ENCODE results near the gene MMP21. TPM values are rescaled to one million over a fixed set of nuclear protein-coding genes. Genes with fewer than 3 reads are reported as not detected.

Gene MMP21
- total and polyA plus RNA-seq, 2 of the 13 experiments (the other 11 are each of a cell fraction or from before 2014, with no cell fraction given) = not detected

GRCh38 chr10:125802739-125803138 is 27.1 kb upstream of the MMP21 start:
- Histone ChIP-seq H3K9me3 (ENCODE audit: low read length) (no peaks in the 10 kb centered on the region), H2AFZ (ENCODE audit: low read length) (no peak overlapping the region), H3K4me2 (ENCODE audit: low read depth, low read length) (no peak overlapping the region), H3K4me1 (ENCODE audit: insufficient read depth, low read length) (peaks cover 21% of the 10 kb centered on the region), H3K9ac (ENCODE audit: insufficient read depth, low read depth, low read length) (no peak overlapping the region), H3K27ac (ENCODE audit: extremely low read length, insufficient read depth, low read length) (no peak overlapping the region), H3K36me3 (replicated peaks in 1 of 2; ENCODE audit: control insufficient read depth in 1 of 2, insufficient read depth in 2 of 2, low read length in 2 of 2) (peaks cover 7 to 15% of the 10 kb centered on the region in 2 experiments), H4K20me1 (ENCODE audit: insufficient read depth, low read length) (no peaks in the 10 kb centered on the region), H3K4me3 (replicated peaks in 1 of 3; ENCODE audit: insufficient read depth in 1 of 3, low read depth in 2 of 3, low read length in 3 of 3) (no peak overlapping the region), H3K27me3 (ENCODE audit: control insufficient read depth in 1 of 2, insufficient read depth in 2 of 2, low read length in 2 of 2) (no peaks in the 10 kb centered on the region), H3K79me2 (ENCODE audit: insufficient read depth, low read length) (no peaks in the 10 kb centered on the region)
- BruUV-seq (replicated peaks) = no TSS peak
- WGBS (ENCODE audit: low lambda C conversion rate) = 97% methylated on average over 7 of the region's 7 CpGs
- in situ Hi-C loops (cut with HindIII; ENCODE audit: extremely low pct_ligation_motif_present, low pct_unique_long_range_greater_than_20kb) = no loop called here
- FAIRE-seq = no peak
- ChIA-PET POLR2A (no interaction called here), CTCF (ENCODE audit: low intra/inter-chr PET ratio, low total read pairs) (no interaction called here)
- no peak for ATAC-seq
- intact Hi-C loops (cut with micrococcal nuclease; ENCODE audit: unreplicated experiment) = no loop called here
- no peak for DNase-seq (ENCODE audit: low spot score)
- TF ChIP-seq ZNF557 (CRISPR knock-in tag; IDR thresholded peaks at IDR 0.05) (no peak), RBAK (CRISPR knock-in tag; IDR thresholded peaks at IDR 0.05) (no peak), NFYB (CRISPR knock-in tag; IDR thresholded peaks at IDR 0.05) (no peak), TSC22D2 (CRISPR knock-in tag; IDR thresholded peaks at IDR 0.05; ENCODE audit: borderline replicate concordance) (no peak)

- FAIRE-seq = no peak
- Histone ChIP-seq H3K4me2 (ENCODE audit: low read depth, low read length) (no peak overlapping the region), H3K9ac (ENCODE audit: insufficient read depth, low read depth, low read length) (no peak overlapping the region), H3K36me3 (replicated peaks in 1 of 2; ENCODE audit: control insufficient read depth in 1 of 2, insufficient read depth in 2 of 2, low read length in 2 of 2) (peaks cover 6 to 15% of the 10 kb centered on the region in 2 experiments), H2AFZ (ENCODE audit: low read length) (no peak overlapping the region), H3K4me3 (replicated peaks in 1 of 3; ENCODE audit: insufficient read depth in 1 of 3, low read depth in 2 of 3, low read length in 3 of 3) (no peak overlapping the region), H3K27me3 (ENCODE audit: control insufficient read depth in 1 of 2, insufficient read depth in 2 of 2, low read length in 2 of 2) (no peaks in the 10 kb centered on the region), H3K9me3 (ENCODE audit: low read length) (no peaks in the 10 kb centered on the region), H3K27ac (ENCODE audit: extremely low read length, insufficient read depth, low read length) (no peak overlapping the region), H3K79me2 (ENCODE audit: insufficient read depth, low read length) (no peaks in the 10 kb centered on the region), H3K4me1 (ENCODE audit: insufficient read depth, low read length) (peaks cover 28% of the 10 kb centered on the region), H4K20me1 (ENCODE audit: insufficient read depth, low read length) (no peaks in the 10 kb centered on the region)
- CTCF ChIA-PET (ENCODE audit: low intra/inter-chr PET ratio, low total read pairs) = no interaction called here
- POLR2A ChIA-PET = no interaction called here
- BruUV-seq (replicated peaks) = no TSS peak
- in situ Hi-C loops (cut with HindIII; ENCODE audit: extremely low pct_ligation_motif_present, low pct_unique_long_range_greater_than_20kb) = no loop called here
- no peak for ATAC-seq
- intact Hi-C loops (cut with micrococcal nuclease; ENCODE audit: unreplicated experiment) = no loop called here
- DNase-seq (ENCODE audit: low spot score) = no peak
- TF ChIP-seq ESRRA (CRISPR knock-in tag; IDR thresholded peaks at IDR 0.05; ENCODE audit: low read depth) (no peak), MAFG (CRISPR knock-in tag; IDR thresholded peaks at IDR 0.05) (no peak), NR2F1 (CRISPR knock-in tag; IDR thresholded peaks at IDR 0.05) (no peak), ZBTB14 (CRISPR knock-in tag; IDR thresholded peaks at IDR 0.05) (no peak), SKI (IDR thresholded peaks at IDR 0.05; ENCODE audit: partially characterized antibody) (no peak), LBX2 (CRISPR knock-in tag; IDR thresholded peaks at IDR 0.05; ENCODE audit: borderline replicate concordance) (no peak), NR2F6 (IDR thresholded peaks at IDR 0.05) (no peak), NR2F6 (CRISPR knock-in tag; IDR thresholded peaks at IDR 0.05) (no peak), U2AF1 (optimal IDR thresholded peaks at IDR 0.05; ENCODE audit: low read depth, low read length) (no peak), JARID2 (CRISPR knock-in tag; IDR thresholded peaks at IDR 0.05; ENCODE audit: insufficient replicate concordance) (no peak), ZNF740 (CRISPR knock-in tag; IDR thresholded peaks at IDR 0.05) (no peak), GATAD1 (CRISPR knock-in tag; IDR thresholded peaks at IDR 0.05) (no peak), MED13 (CRISPR knock-in tag; IDR thresholded peaks at IDR 0.05) (no peak), ZSCAN12 (CRISPR knock-in tag; IDR thresholded peaks at IDR 0.05) (no peak), ZBTB1 (CRISPR knock-in tag; IDR thresholded peaks at IDR 0.05; ENCODE audit: borderline replicate concordance) (no peak)
- WGBS (ENCODE audit: low lambda C conversion rate) = 86% methylated on average over 3 of the region's 5 CpGs
Measured at GRCh38 chr10:125802131-125802530, 26.5 kb upstream of the MMP21 start.
